Lower leg skin (tissue), 4 donors: Measurements from ENCODE around the gene FANCC. TPM values are rescaled to one million over a fixed set of nuclear protein-coding genes. Genes with fewer than 3 reads are reported as not detected.

Source experiments
- DNase-seq, 2 donors: peaks; one replicate each; pipeline ENCODE4 v3.0.0-alpha.2; 2019; ENCODE audit warnings: low spot score in 2 of 2
- H3K4me3 ChIP-seq: fragments of 200-600 bp; sonication (generic); 2 replicates; pipeline ENCODE4 v1.5.1; 2017; ENCODE audit warnings: mild to moderate bottlenecking, low read depth; ENCODE audit not compliant: poor library complexity, severe bottlenecking
- CTCF ChIP-seq, 3 donors: fragments of 450-650 bp; IDR thresholded peaks; one replicate each; pipeline ENCODE4 v1.5.1; 2016; ENCODE audit warnings: antibody characterized with exemption in 3 of 3, mild to moderate bottlenecking in 3 of 3, moderate library complexity in 2 of 3
- POLR2A ChIP-seq, 2 donors: fragments of 450-650 bp; IDR thresholded peaks; one replicate each; pipeline ENCODE4 v1.6.1; 2016 to 2017; ENCODE audit warnings: antibody characterized with exemption in 2 of 2, mild to moderate bottlenecking in 1 of 2, moderate library complexity in 1 of 2
- WGBS, 2 donors: methylation state at CpG; one replicate each; pipeline ENCODE4 v1.1.5; 2018; 5-methylcytosine and 5-hydroxymethylcytosine counted together
- intact Hi-C: fragments of 100-400 bp; cut with DNase I; formaldehyde crosslinking; loops from one replicate; pipeline ENCODE4 v1.15.0; 2023; ENCODE audit warnings: low total_unique reads
- total RNA-seq, 4 donors: library from RNA; depleted of rRNA; stranded (reverse); fragments of >200 nt; gene quantifications; one replicate each; pipeline ENCODE4 v1.1.0, GENCODE V29; 2016

The FANCC gene
- total RNA-seq, 4 donors from 2014 or later = 6.7 to 10.2 (median 8.1) TPM

- intact Hi-C loops = no loop called here
- TF ChIP-seq POLR2A (IDR thresholded peaks at IDR 0.05) = no peak
- TF ChIP-seq CTCF (IDR thresholded peaks at IDR 0.05) = no peak
- WGBS, 2 donors = 91% methylated on average over 8 of the region's 8 CpGs
- no peak overlapping the region for H3K4me3 ChIP-seq
- no peak for DNase-seq
These were observed 39.8 kb upstream of the FANCC start for GRCh38 chr9:95357316-95357715.

- no peak for DNase-seq
- H3K4me3 ChIP-seq = no peak overlapping the region
- intact Hi-C loops = no loop called here
- WGBS, 2 donors = 77 to 79% methylated on average over 5 of the region's 5 CpGs
- TF ChIP-seq CTCF (IDR thresholded peaks at IDR 0.05) (no peak), POLR2A (IDR thresholded peaks at IDR 0.05) (no peak)
These were observed 38.0 kb upstream of the FANCC start for GRCh38 chr9:95355500-95355899.

GRCh38 chr9:95351051-95351450 lies 33.5 kb upstream of the FANCC start:
- intact Hi-C loops = no loop called here
- TF ChIP-seq POLR2A (IDR thresholded peaks at IDR 0.05) (no peak), CTCF (IDR thresholded peaks at IDR 0.05) (no peak)
- WGBS, 2 donors = 91 to 93% methylated on average over 23 to 25 of the region's 25 CpGs
- H3K4me3 ChIP-seq = no peak overlapping the region
- DNase-seq = no peak

- no peak for DNase-seq
- intact Hi-C loops = no loop called here
- WGBS, 2 donors = 70 to 79% methylated on average over 17 to 18 of the region's 18 CpGs
- TF ChIP-seq CTCF (IDR thresholded peaks at IDR 0.05) (no peak), POLR2A (IDR thresholded peaks at IDR 0.05) (no peak)
- H3K4me3 ChIP-seq = no peak overlapping the region
These were observed 32.8 kb upstream of the FANCC start for GRCh38 chr9:95350266-95350665.

GRCh38 chr9:95349091-95350038 lies 31.9 kb upstream of the FANCC start:
- 7 to 8% methylated on average over 60 of the region's 95 CpGs for WGBS, 2 donors
- TF ChIP-seq POLR2A (IDR thresholded peaks at IDR 0.05) (no peak), CTCF (IDR thresholded peaks at IDR 0.05) (no peak)
- intact Hi-C loops = no loop called here
- no peak for DNase-seq
- no peak overlapping the region for H3K4me3 ChIP-seq
